ENCODE results near the gene NCAPH2. TPM values are rescaled to one million over a fixed set of nuclear protein-coding genes. Genes with fewer than 3 reads are reported as not detected.
"Not testable (repeated sequence)": the region's sequence is repeated elsewhere in the genome, so short reads cannot be mapped to it uniquely, and the experiment has no call there.

Gene NCAPH2
- total RNA-seq, 1 donor from 2014 or later, result 104 TPM

DNA sequence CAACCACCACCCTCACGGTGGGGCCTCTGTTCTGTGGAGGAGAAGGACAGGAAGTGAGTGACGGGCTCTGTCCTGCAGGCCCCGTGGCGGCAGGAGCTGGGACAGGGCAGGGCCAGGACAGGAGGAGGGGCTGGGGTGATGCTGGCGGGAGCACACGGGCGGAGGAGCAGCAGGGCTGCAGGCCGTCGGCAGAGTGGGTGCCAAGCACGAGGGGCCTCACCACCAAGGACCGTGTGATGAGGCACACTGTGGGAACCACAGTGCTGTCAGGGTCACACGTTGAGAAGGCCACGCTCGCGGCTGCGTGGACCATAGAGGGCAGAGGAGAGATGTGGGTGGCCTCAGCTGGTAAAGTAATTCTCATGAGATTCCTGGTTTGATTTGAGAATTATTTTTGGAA is 8.9 kb downstream of the NCAPH2 start:
- intact Hi-C loops (cut with micrococcal nuclease), result no loop called here

DNA sequence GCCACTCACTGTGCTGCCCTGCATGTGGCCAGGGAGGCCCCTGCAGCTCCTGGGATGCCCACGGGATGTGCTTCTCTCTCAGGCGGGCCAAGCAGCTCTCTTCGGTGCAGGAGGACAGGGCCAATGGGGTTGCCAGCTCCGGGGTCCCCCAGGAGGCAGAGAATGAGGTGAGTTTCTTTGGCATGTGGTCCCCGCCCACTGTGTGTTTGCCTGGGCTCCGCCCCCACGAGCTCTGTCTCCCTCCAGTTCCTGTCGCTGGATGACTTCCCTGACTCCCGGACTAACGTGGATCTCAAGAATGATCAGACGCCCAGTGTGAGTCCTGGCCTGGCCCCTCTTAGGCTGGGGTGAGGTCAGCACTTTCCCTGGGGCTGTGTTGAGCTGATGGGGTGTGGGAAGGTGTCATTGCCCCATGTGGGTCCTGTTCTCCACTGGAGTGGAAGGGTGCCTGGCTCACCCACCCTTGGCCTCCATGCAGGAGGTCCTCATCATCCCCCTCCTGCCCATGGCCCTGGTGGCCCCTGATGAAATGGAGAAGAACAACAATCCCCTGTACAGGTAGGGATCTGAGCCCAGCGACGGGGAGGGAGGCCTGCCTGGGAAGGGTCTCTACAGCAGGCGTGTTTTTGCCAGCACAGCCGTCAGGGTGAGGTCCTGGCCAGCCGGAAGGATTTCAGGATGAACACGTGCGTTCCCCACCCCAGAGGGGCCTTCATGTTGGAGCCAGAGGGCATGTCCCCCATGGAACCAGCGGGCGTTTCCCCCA is 9.7 kb downstream of the NCAPH2 start:
- intact Hi-C loops (cut with micrococcal nuclease), result no loop called here

DNA sequence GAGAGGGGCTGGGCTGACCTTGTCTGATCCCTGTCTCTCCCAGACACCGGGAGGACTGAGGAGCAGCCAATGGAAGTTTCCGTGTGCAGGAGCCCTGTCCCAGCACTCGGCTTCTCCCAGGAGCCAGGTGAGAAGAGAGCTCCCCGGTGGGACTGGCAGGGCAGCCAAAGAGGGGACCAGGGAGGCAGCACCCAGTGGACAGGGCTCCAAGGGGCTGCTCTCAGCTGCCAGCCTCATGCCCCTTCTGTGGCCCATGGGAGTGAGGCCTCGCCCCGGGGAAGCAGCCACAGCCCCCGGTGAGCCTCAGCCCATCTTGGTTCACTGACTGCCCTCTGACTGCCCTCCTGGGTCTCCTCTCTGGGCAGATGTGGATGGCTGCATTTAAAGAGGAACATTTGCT is 10.6 kb downstream of the NCAPH2 start:
- intact Hi-C loops (cut with micrococcal nuclease), result no loop called here

DNA sequence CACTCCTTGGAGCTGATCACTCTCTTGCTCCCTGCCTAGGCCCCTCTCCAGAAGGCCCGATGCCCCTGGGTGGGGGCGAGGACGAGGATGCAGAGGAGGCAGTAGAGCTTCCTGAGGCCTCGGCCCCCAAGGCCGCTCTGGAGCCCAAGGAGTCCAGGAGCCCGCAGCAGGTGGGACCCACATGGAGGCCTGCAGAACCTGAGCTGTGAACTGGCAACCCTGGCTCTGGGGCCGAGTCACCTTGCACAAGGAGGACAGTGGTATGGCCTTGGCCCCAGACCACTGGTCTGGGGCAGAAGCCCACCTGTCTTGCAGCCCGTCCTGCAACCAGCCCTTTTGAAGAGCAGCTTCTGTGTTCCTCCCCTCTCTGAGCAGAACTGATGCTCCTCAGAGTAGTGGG is 11.1 kb downstream of the NCAPH2 start:
- intact Hi-C loops (cut with micrococcal nuclease), result no loop called here

DNA sequence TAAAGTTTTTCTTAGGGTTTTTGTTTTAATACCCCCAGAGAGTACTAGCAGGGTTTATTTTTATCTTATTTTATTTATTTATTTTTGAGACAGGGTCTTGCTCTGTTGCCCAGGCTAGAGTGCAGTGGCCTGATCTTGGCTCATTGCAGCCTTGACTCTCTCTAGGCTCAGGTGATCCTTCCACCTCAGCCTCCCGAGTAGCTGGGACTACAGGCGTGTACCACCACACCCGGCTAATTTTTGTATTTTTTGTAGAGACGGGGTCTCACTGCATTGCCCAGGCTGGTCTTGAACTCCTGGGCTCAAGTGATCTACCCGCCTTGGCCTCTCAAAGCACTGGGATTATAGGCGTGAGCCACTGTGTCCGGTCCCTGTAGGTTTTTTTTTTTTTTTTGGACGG is 12.2 kb downstream of the NCAPH2 start:
- intact Hi-C loops (cut with micrococcal nuclease), result not testable (repeated sequence)

DNA sequence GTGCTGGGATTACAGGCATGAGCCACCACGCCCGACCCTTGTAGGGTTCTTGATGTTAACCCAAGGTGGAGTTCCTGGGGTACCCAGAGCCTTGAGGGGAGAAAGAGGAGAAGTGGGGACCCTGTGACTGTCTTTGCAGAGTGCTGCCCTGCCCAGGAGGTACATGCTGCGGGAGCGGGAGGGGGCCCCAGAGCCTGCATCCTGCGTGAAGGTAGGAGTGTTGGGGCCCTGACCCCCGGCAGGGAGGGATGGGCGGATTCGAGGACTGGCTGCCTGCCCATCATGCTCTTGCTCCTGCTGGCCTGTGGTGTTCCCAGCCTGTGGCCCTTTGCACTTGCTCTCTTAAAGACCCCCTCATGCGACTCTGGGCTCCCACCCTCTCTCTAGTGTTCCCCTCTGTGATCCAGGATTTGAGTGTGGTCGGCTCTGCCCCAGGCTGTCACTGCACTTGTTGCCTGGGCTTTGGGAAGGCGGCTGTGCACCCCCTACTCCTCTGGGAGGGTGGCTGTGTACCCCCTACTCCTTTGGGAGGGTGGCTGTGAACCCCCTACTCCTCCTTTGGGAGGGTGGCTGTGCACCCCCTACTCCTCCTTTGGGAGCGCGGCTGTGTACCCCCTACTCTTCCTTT is 12.9 kb downstream of the NCAPH2 start:
- intact Hi-C loops (cut with micrococcal nuclease), result no loop called here

DNA sequence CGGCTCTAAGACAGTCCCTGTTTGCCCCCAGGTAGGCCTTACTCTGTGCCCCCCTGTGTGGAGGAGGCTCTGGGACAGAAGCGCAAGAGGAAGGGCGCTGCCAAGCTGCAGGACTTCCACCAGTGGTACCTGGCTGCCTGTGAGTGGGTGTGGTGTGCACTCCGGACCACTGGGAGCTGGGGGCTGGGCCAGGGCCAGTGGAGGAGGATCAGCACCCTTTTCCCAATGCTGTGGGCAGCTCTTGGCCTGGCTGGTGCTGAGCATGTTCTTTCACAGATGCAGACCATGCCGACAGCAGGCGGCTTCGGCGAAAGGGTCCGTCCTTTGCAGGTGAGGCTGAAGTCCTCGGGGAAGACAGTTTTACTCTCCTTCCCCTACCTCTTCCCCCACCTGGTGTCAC is 13.7 kb downstream of the NCAPH2 start:
- intact Hi-C loops (cut with micrococcal nuclease), result no loop called here

DNA sequence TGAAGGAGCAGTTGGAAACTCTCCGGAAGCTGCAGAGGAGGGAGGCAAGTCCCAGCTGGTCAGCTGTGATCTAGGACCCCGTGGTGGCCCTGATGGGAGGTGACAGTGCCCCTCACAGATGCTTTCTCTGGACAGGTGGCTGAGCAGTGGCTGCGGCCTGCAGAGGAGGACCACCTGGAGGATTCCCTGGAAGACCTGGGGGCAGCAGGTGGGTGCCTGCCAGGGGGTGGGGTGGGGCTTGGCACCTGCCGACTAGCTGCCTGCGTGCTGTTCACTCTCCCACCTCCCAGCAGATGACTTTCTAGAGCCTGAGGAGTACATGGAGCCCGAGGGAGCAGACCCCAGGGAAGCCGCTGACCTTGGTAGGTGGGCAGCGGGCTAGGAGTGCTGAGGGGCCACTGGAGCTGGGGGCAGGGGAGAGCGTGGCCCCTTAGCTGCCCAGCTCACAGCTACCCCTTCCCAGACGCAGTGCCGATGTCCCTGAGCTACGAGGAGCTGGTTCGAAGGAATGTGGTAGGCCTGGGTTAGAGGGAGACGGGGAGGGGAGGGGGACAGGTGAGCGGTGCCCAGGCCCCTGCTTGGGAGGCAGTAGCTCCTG is 14.3 kb downstream of the NCAPH2 start:
- intact Hi-C loops (cut with micrococcal nuclease), result no loop called here

DNA sequence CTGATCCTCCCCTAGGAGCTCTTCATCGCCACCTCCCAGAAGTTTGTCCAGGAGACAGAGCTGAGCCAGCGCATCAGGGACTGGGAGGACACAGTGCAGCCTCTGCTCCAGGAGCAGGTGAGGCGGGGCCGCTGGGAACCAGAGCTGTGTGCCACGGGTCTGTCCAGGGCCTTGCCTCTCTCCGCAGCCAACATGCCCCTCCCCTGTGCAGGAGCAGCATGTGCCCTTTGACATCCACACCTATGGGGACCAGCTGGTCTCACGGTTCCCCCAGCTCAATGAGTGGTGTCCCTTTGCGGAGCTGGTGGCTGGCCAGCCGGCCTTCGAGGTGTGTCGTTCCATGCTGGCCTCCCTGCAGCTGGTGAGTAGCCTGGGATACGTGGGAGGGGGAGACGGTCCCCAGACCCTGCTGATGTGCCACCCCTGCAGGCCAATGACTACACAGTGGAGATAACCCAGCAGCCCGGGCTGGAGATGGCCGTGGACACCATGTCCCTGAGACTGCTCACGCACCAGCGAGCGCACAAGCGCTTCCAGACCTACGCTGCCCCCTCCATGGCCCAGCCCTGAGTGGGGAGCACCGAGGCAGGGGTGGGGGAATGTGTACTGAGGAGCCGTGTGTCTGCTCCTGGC is 14.9 kb downstream of the NCAPH2 start:
- intact Hi-C loops (cut with micrococcal nuclease), result no loop called here

DNA sequence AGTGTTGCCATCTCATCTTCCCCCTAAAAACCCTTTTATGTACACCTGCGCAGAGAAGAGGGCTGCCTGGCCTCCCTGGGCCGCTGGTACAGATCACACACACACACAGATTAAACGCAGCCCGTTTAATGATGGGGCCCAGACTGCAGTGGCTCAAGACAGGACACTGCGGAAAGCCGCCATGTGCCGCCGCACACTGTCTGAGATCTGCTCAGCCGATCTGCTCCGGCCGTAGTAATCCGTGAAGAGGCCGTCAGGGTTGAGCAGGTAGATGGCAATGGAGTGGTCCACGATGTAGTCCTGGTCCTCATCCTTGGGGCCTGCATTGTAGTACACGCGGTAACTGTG is 15.4 kb downstream of the NCAPH2 start:
- intact Hi-C loops (cut with micrococcal nuclease), result no loop called here

DNA sequence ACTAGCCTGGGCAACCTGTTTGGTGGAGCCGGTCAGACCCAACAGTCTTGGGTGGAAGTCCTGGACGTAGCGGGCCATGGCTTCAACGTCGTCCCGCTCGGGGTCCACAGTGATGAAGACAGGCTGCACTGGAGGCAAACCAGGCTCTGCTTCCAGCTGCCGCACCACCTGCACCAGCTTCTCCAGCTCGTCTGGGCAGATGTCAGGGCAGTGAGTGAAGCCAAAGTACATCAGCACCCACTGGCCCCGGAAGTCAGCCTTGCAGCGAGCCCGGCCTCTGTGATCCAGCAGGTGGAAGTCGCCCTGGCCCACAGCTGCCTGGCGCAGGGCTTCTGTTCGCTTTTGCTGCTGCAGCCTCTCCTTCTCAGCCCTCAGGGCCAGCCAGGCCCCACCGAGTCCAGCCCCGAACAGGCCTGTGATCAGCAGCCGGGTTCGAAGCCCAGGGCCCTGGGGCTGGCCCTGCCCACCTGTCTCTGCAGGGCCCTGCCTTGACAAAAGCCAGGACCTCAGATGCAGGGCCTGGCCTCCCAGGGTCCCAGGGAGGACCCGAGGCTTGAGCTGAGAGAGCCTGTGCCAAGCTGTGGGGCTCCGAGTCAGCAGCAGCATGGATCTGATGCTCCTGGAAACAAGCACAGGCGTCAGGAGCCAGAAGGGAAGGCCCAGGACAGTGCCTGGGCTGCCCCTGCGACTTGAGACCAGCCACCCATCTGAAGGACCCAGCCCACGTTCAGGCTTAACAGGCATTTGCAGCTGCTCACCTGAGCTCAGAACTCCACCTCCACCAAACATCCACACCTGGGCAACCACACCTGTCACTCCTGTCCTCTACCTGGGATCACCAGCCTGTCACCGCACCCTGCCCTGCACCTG is 16.0 kb downstream of the NCAPH2 start:
- intact Hi-C loops (cut with micrococcal nuclease), result no loop called here

DNA sequence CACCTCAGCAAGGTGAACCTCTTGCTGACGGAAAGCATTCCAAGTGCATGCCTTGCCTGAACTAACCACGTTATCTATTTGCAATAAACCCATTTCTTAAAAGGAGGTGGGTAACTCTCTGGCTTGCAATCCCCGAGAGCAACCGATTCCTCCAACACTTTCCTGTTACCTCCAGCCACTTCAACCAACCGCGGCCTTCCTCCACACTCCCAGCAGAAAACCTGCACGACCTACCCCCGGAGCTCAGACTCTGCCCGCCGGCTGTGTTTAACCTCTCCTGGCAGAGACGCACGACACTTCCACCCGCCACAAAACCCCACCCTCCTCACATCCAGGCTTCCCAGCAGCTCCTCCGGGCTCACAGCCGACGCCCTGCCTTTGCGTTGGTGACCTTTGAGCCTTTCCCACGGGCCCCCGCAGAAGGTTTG is 16.7 kb downstream of the NCAPH2 start:
- intact Hi-C loops (cut with micrococcal nuclease), result loop anchor here (1.0 to 5.0 kb wide), 6 partner anchors 16 to 562 kb away; partner anchors contain the start of genes CHKB, NCAPH2 and PIM3

DNA sequence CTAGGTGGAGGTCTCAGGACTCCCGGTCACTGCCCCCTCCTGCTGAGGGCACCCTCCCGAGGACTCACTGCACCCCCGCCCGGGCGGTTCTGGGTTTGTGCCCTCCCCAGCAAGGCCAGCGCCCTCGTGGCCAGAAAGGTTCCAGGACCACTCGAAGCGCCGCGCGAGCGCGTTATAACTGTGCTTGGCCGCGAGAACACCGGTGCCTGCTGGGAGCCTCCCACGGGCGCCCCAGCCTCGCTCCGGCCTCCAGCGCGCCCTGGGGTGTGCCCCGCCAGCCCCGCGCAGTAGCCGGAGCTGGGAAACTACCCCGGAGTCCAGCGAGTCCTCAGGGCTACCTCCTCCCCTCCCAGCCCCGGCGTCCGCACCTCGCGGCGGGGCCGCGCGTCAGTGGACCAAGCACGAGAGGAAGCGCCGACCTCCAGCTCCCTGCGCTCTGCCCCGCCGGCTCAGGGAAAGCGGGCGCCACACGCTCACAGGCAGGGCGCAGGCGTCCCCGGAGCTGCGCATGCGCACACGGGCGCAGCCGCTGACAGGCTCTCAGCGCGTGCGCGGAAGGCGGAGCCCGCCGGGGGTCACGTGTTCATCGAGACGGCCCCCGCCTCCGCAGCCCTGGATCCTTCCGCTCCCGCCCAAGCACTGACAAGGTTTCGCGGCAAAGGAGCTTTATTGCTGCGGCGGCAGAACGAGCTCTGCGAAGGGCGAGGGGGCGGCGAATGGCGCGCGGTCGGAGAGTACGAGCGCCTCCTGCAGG is 17.3 kb downstream of the NCAPH2 start, which contains the start of gene SCO2:
Gene SCO2 (minus strand): TSS at position 495 of the 754 bp plus-strand sequence. CDS start 1,187 bp downstream, outside the sequence.
- intact Hi-C loops (cut with micrococcal nuclease), result loop anchor here (1.0 to 5.0 kb wide), 6 partner anchors 17 to 563 kb away; partner anchors contain the start of genes CHKB, NCAPH2 and PIM3

DNA sequence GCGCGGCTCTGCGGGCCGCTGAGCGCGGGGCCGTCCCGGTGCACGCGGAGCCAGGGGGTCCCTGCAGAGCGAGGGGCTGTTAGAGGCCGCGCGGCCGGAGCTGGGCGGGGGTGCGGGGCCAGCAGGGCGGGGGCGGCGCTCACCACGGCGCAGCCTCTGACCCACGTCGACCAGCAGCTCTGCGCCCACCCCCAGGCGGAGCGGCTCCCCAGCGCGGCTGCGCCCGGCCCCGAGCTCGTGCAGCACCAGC is 17.8 kb downstream of the NCAPH2 start:
- intact Hi-C loops (cut with micrococcal nuclease), result loop anchor here (1.0 to 5.0 kb wide), 8 partner anchors 17 to 563 kb away; partner anchors contain the start of genes CHKB, NCAPH2 and PIM3

DNA sequence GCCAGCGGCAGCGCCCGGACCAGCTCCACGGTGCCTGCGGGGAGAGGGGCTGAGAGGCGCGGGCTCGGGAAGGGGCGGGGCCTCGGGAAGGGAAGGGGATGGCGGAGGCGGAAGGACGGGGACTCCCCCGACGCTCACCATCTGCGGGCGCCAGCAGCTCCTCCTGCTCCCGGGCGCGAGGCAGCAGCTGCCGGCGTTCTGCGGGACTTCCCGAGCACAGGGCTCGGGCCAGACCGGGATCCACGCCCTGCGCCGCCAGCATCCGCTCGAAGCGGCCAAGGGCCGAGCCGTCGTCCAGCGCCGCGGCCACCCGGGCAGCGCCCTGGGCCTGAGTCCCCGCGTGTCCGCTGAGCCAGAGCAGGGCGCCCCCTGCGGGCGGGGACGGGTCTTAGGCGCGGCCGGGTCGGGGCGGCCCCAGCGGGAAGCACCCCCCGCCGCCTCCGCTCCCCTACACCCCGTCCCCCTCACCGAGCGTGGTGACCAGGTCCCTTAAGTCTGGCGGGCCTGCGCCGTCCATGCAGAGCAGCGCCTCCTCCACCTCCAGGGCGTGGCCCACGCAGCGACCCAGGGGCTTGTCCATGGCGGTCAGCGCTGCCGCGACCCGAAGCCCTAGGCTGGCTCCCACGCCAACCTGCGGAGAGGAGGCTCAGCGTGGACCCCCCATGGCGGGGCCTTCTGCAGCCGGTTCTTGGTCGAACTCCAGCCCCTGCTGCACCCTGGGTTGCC is 18.2 kb downstream of the NCAPH2 start:
- intact Hi-C loops (cut with micrococcal nuclease), result loop anchor here (1.0 to 5.0 kb wide), 5 partner anchors 37 to 564 kb away; partner anchors contain the start of gene PIM3

DNA sequence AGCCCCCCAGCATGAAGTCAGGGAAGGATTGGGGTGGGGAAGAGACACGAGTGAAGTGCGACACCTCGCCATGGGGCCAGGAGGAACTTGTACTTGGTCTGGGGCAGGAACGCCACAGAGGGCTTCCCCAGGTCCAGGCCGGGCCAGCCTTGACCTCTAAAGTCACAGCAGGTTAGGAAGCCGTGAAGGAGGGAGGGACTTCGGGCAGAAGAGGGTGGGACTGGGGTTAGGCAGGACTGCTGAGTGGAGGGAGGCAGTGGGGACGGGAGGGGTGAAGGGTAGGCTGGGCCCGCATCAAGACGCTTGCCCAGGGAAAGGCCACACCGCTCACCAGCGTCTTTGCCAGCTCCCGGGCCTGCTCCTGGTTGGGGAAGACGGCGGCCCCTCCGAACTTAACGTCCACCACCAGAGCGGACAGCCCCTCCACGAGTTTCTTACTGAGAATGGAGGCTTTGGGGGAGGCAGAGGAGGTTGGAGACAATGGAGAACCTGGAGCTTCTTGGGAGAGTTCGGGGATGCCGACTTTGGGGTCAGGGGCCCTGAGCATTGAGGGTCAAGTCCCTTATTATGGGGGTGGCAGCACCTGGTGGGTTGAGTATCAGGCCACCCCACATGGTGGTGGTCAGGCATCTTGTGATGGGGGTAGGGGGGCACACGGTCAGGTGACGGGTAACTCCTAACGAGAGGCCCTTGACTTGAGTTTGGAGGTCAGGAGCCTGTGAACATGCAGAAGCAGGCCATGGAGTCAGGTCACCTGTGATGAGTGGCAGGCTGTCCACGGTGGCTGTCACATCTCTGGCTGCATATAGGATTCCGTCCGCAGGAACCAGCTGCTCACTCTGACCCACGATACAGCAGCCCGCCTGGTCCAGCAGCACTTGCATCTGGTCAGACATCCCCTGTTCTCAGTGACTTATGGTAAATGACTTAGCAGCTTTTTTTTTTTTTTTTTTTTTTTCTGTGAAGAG is 19.1 kb downstream of the NCAPH2 start:
- intact Hi-C loops (cut with micrococcal nuclease), result loop anchor here (1.0 to 5.0 kb wide), 5 partner anchors 36 to 565 kb away; partner anchors contain the start of gene PIM3

DNA sequence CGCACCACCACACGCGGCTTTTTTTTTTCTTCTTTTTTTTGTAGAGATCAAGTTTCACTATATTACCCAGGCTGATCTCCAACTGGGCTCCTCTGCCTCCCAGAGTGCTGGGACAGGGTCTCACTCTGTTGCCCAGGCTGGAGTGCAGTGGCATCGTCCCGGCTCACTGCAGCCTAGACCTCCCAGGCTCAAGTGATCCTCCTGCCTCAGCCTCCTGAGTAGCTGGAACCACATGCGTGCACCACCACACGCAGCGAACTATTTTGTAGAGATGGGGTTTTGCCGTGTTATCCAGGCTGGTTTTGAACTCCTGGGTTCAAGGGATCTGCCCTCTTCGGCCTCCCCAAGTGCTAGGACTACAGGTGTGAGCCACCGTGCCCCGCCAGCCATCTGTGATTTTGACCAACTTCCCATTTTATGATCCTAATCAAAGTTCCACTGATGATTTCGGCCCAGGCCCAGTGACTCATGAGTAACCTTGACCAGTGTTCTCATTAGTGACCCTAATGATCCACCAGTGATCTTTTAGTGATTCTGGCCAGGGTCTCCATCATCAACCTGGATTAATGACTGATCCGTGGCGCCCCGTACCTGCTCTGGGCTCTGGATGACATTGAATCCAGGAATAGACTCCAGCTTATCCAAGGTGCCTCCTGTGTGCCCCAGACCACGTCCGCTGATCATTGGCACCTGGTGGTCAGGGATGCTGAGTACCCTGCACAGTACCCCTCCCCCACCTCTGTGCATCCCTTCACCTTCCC is 20.1 kb downstream of the NCAPH2 start:
- intact Hi-C loops (cut with micrococcal nuclease), result loop anchor here (2.0 to 5.0 kb wide), 4 partner anchors 56 to 566 kb away; partner anchors contain the start of gene PIM3
